ENCODE data around the gene EVX1.

- TF ChIP-seq CTCF (IDR thresholded peaks at IDR 0.05) = no peak
- no peak for TF ChIP-seq POLR2A (IDR thresholded peaks at IDR 0.05)
Observed at GRCh38 chr7:27194002-27194352, 48.6 kb upstream of the EVX1 start.
